ENCODE measurements around the gene ADD3.
"Not testable (repeated sequence)": the region's sequence is repeated elsewhere in the genome, so short reads cannot be mapped to it uniquely, and the experiment has no call there.

The ADD3 gene

DNA sequence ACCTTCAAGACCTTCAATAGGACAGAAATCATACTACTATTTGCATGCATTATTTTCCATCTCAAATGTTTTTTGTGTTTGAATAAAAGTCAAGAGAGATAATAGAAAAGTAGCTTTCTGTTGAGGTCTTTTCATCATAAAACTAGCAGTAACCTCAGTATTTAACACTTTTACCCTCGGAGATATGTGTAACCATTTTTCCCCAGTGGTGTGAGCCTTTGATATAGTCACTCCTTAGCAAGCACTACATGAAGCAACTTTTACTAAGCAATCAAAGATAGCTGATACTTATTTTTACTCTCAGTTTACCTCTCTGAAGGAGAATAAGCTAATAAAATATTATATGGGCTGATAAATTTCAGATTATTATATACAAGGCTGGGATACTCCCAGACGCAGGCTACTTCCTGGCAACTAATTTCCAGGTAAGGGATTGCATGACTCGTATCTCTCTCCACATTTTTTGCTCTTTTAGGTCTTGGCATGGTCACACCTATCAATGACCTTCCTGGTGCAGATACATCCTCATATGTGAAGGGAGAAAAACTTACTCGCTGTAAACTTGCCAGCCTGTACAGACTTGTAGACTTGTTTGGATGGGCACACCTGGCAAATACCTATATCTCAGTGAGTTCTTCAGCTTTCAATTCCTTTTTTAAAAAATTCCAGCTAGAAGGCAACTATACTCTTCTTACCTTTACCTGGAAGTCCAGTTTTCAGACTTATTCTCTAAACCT, 108.2 kb downstream of the ADD3 start:
- DNase-seq = no peak

DNA sequence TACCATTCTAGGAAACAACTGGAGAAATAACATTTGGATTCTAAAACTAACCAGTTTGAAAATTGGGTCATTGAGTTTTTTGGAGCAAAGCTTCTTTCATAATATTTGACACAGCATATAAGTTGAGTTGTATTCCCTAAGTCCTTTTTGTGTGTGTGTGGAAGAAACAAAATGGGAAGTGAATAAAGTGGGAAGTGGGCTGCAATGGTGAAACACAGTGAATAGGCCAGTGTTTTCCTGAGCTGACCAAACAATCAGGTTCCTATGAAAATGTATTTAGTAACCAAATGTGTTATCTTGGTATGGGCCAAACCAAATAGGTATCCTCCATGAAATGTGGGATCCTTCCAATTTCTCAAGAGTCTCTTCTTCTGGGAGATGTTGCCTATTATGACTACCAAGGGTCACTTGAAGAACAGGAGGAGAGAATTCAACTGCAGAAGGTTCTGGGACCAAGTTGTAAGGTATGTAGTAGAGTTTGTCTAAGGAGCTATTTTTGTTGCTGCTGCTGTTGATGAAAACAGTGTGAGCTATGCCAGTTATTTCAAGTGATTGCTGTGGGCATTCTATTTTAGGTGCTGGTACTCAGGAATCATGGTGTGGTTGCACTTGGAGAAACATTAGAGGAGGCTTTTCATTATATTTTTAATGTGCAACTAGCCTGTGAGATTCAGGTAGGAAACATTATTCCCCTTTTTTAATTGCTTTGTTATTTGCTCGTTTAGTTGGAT, 111.3 kb downstream of the ADD3 start:
- no peak for DNase-seq

DNA sequence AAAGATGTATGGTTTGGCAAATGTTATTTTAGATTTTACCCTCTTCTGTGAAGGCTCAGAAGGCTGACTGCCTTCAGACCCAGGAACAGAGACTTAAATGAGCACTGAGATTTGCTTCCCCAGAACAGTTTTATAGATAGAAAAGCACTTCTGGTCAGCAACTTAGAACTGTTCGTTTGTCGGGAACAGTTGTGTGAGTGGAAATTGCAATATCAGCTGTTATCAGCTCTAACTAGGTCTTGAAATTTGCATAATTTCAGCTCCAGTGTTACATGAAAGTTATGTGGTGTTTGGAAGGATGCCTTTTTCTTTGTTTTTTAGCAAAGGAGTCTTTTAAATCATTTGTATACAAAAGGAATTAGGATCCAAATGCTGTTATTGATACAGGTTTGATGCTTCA, 115.8 kb downstream of the ADD3 start:
- no peak for DNase-seq

DNA sequence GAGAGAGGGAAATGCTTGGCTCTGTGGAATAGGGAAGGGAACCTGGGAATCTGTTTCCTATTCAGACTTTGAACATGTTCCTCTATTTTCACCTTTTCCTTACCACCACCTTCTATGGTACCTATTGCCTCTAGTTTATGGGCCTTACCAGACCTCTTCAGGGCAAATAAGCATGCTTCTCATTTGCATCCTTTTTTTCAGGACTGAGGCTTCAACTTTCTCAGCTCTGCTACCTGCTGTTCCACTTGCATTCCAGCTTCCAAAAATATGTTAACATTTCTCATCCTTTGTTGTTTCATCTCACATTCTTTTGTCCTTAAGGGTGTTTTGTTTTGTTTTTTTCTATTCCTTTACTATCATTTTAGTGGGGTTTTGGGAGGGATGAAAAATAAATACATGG, 121.7 kb downstream of the ADD3 start:
- no peak for DNase-seq

DNA sequence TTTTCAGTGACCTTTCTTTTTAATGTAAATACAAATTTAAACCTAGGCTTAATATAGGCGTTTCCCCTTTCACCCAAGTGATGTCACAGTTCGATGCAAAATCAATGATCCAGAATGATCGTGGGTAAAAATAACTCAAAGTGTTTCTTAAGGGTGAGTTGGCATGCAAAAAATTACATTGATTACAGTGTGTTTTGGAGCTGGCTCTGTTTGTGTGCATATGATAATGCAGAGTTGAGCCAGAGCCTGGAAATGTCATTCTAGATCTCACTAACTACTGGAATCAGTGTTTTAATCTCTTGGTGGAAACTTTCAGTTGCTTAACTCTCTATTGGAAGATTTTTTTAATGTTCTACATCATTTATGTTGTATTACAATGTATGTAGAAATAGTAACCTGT, 127.1 kb downstream of the ADD3 start:
- no peak for DNase-seq

DNA sequence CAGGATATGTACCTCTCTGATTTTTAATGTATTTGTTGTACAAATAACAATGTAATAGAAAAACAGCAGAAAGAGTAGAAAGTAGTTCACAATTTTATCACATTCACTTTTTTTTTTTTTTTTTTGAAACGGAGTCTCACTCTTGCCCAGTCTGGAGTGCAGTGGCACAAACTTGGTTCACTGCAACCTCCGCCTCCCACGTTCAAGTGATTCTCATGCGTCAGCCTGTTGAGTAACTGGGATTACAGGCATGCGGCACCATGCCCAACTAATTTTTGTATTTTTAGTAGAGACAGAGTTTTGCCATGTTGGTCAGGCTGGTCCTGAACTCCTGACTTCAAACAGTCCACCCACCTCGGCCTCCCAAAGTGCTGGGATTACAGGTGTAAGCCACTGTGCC, 128.1 kb downstream of the ADD3 start:
- not testable (repeated sequence) for DNase-seq

DNA sequence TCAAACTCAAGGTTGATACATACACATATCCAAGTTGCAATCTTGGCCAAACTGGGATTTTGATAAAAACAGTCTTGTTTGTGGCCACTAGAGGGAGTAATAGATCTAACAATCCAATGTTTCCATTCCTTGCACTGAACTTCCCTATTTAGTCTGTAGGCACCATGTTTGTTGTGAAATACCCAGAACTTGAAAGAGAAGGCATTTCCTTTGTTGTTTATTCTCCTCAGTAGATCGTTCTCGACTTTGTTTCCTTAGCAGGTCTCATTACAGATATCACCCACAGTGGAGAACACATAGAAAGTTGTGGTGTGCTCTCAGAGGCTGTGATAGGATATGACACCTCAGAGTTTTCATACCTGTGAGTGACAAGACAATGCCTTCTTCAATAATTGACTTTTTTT, 129.4 kb downstream of the ADD3 start:
- DNase-seq = no peak

DNA sequence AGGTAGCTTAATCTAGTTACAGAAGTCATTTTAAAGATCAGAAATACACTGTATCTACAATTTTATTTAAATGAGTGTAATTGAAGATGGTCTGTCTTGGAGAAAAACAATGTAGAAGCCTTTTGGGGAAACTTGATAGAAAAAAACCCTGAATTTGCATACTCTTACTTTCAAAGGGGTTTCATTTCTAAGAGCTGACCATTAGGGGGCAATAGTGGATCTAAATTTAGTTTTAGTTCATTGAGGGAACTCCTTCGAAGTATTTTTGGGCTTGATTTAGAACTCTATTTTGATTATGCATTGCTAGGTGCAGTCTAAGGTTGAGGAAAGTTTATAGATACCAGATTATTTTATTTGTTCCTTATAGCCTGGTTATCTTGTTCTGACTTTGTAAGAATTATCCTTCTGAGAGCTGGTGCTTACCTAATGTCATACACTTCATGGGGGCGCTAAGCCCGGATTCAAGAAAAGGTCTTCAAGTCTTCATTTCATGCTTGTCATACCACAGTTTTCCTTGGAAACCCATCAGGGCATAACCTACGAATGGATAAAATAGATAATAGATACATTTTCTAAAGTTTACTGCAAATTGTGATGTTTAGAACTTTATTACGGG, 130.5 kb downstream of the ADD3 start:
- no peak for DNase-seq

DNA sequence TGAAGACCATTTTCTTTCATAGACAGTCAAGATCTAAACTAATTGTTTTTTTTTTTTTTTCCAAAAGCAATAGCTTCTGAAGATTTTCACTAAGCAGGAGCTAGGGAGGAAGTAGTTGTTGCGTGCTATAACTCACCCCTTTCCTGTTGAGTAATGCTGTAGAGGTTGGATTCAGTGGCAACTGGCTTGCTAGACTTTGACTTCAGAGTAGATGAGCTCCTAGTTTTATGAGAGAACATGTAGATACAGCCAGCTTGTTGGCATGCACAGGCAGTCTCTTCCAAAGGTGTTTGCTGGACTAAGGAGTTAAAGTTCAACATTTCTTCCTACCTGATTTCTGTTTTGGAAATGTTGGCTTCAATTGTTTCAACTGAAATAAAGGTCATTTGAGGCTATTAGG, 133.4 kb downstream of the ADD3 start:
- no peak for DNase-seq

DNA sequence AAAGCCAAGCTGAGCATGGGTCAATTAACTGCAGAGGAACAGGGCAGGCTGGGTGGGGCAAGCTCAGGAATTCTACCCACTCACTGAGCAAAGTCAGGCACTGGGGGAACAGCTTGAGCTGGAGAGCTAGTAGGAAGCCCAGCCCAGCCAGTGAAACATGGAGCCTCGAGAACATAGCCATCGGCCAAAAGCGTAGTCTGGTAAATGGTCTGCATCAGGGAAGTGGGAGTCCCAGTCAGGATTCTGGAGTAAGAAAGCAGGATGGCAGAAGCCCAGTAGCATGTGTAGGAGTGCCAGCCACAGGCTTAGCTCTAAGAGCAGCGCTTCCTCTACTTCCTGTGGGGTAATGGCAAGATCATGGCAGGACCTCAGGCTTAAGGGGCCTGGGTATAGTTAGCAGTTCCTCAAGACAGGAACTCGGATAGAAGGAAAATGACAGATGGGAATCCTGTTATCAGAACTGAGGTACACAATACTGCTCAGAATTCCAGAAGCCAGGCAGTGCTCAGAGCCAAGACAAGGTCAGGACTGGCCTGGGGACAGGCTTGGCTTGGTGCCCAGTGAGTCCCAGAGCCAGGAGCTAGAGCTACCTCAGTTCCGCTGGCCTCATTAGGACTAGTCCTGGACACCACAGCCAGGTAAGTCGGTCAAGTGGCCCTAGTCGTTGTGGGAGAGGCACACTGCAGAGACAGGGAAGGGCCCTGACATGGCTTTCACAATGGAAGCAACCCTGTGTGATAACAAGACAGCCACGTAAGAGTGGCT, 134.3 kb downstream of the ADD3 start:
- no peak for DNase-seq

DNA sequence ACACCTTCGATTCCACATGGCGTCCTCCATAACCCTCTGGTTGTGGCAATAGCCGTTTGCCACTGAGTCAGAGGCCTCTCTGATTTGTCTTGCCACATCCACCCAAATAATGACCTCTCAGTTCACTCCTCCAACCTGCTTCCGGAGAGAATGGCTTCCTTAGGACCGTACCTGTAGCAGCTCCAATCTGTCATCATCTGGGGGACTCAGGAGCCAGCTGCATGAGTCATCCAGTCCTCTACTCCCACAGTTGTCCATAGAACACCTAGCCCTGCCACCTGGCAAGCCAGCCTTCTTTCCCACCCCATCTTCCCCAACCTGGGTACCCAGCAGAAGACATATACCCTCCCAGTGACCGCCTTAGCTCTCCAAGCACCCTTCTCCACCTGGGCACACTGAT, 135.2 kb downstream of the ADD3 start:
- no peak for DNase-seq

DNA sequence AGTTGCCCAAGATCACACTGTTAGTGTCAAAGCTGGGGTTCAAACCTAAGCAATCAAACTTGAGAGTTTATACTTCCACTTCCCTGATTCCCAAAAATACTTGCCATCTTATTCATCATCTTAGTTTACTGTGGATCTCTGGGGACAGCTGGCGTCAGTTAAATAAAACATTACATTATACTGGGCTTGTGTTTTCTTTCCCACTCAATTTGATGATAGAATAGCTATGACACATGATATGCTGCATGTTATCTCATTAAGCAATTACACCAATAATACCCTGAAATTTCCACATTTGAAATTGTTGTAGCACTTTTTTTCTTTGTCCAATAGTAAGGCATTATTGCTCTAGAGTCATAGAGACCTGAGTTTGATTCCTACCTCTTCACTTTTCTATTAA, 136.7 kb downstream of the ADD3 start:
- DNase-seq = no peak

DNA sequence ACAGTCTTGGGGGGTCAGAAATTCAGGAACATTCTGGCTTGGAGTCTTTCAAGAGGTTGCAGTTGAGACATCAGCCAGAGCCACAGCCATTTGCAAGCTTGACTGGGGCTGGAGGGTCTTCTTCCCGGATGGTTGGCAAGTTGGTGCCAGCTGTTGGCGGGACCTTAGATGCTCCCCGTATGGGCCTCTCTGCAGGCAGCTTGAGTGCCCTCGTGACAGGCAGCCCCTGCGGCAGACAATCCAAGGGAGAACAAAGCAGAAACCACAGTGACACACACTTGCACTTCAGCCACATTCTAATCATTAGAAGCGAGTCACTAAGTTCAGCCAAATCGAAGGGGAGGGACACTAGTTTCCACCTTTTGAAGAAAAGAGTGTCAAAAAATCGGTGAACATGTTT, 140.2 kb downstream of the ADD3 start:
- DNase-seq = no peak

DNA sequence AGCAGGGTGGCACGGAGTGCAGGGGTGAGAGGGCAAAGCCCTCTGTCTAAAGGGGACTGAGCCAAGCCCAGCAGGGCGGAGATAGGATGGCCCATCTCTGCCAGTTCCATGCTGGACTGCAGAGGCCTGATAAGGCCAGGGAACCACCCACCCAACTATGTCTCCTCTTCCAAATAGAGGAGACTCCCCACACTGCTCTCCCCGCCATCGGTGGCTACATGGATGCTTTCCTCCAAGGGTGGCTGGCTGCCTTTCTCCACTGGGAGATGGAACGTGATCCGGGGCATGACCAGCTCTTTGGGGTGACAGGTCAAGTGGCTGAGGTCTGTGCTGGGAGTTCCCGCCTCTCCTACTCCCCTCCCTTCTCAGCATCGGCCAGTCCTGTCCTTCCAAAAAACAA, 141.5 kb downstream of the ADD3 start:
- no peak for DNase-seq

DNA sequence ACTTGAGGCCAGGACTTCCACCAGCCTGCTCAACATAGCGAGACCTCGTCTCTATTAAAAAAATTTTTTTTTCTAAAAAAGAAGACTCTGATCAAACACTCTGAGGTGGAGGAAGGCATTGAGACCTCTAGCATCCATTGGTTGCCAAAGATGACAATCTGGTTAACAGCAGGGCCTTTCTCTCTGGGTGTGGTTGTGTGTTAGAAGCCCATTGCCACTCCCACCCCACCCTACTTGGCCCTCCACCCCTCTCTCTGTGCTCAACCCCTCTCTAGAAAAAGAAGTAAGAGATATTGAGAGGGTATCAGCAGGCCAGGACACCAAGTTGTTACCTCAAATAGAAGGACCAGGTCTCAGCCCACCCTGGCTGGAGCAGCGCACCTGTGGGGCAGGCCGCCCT, 142.3 kb downstream of the ADD3 start:
- no peak for DNase-seq

DNA sequence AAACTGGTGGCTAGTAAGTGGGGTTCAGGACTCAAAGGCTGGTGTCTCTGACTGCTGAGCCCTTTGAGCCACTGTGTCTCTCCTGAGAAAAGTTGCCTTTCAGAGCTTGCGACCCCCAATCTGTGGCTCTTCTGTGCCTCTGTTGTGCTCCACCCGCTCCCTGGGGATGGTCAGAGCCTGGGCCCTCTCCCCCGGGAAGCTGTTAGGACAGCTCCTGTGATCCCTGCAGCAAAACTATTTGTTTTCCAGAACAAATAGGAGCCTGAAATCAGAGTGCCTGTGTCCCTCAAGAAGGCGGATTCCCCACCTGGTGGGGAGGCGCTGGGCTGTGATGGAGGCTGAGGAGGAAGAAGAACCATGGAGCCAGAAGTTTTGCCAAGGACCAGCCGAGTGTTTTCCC, 143.2 kb downstream of the ADD3 start:
- DNase-seq = no peak

DNA sequence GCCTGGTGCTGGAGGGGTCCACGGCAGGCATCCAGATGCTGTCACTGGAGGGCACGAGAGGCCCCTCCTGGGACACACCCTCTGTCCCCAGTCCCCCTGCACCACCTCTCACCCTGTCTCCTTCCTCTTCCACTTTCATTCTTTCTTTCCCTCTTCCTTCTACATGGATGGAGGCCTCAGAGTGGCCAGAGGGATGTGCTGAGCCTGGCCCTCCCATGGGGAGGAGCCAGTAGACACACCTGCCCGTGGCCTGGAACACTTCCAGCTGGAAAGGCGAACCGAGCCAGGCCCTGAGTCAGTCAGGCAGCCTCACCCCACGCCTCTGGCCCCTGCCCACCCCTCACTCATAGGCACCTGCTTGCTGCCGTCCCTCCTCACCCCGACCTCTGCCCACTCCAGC, 143.7 kb downstream of the ADD3 start:
- DNase-seq = no peak

DNA sequence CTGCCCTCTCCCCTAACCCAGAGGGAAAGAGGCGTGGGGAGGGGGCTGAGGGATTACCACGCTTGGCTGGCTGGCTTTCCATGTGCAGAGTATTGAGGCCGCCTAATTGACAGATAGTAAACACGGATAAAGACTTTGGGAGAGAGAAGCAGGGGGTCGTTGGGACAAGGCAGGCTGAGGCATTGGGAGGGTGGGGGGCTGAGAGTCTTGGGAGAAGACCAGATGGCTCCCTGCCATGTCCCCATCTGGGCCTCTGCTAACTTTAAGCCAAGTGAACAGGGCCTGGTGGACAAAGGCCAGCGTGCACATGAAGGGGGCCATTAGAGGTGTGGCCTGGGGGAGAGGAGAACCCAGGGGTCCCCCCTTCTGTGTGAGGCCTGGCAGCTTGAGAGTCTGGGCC, 144.2 kb downstream of the ADD3 start:
- no peak for DNase-seq

DNA sequence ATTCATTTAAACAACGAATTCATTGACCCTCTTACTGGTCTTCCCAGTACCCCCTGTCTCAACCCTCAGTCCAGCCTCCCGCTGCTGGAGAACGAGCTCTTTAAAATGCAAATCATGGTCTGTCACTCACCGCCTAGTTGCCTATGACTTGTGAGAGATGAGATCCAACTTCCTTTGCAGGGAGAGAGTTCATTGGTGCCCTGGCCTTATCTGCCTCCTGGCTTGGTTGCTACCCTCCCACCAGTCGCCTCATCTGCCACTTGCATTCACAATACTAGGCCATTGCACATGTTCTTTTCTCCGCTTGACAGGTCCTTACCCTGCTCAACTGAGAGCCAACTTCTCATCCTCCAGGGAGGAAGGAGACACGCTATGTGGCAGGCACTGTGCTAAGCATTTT, 145.6 kb downstream of the ADD3 start:
- DNase-seq = no peak

DNA sequence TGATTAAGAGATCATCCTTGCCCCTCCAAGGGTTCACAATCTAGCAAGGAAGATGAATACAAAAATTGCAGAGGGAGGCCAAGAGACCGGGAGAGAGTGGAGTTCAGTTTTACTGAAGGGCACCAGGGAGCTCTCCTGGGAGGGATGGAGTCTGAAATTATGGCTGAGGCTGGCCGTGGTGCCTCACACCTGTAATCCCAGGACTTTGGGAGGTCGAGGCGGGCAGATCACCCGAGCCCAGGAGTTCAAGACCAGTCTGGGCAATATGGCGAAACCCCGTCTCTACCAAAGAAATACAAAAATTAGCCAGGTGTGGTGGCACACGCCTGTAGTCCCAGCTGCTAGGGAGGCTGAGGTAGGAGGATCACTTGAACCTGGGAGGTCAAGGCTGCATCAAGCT, 148.3 kb downstream of the ADD3 start:
- DNase-seq = no peak

DNA sequence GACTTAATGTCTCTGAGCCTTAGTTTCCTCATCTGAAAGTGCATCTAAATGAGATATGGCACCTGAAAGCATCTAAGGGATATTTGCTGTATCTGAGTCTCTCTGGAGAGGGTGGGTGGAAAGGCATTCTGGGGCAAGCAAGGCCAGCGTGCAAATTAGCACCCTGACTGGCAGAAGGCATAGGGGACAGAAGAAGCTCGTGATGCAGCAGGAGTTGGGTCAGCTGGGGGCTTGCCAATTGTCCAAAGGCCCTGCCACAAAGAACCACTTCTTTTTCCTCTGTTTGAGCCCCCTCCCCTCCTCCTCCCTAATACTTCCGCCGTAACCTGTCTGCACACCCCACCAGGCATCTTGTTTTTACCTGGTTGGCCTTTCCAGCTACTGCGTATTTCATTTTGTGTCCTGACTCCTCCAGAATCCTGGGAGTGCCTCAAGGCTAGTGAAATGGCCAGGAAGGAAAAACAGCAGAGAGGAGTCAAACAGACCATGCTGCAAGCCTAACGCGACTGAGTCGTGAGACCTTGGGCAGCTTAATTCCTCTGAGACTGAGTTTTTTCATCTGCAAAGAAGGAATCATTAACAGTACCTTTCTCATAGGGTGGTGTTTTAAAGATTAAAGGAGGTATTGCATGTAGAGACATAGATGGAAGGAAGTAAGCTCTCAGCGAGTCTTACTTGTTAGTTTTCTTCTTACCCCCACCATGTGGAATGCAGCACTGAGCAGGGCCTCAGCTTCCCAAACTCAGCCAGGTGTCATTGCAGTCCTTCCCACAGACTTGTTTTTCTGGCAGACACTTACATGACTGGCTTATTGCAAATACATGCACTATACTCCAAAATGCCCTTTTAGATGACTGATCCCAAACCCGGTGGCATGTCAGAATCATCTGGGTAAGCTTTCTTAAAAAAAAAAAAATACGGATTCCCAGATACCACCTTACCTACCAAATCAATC, 150.5 kb downstream of the ADD3 start:
- DNase-seq = no peak

DNA sequence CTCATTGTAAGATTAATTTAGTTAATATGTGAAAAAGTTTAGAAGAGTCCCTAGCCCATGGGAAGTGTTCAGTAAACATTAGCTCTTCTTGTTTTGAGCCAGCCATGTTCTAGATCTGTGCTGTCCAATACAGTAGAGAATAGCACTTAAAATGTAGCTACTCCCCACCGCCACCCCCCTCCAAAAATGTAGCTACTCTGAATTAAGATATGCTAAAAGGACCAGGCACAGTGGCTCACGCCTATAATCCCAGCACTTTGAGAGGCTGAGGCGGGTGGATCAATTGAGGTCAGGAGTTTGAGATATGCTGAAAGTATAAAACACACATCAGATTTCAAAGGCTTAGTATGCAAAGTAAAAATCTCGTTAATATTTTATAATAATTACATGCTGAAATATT, 152.3 kb downstream of the ADD3 start:
- DNase-seq = no peak

All from activated naive CD4-positive, alpha-beta T cell treated with anti-CD3 and anti-CD28 coated beads, Interleukin-2, amount 50 U/mL, for 16 hours (primary cell).